ENCODE measurements around the gene TPT1.

Gene TPT1

DNA sequence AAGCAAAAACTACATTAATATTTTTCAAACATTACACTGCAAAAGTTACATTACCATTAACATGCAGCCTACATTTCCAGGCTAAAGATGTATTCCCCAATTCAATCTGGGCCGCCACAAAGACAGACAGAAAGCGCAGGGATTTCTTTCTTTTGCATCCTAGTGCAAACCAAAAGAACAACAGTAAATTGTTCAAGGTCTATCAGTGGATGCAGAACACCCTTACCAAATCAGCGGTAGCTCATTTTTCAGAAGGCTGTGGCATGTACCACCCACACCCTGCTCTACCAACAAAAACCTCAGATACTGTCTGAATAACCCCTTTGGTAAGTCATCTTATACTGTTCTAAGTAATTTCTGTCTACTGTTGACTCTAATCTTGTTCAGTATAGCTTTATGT is 3.6 kb downstream of the TPT1 start:
- TF ChIP-seq, protein P1, sequence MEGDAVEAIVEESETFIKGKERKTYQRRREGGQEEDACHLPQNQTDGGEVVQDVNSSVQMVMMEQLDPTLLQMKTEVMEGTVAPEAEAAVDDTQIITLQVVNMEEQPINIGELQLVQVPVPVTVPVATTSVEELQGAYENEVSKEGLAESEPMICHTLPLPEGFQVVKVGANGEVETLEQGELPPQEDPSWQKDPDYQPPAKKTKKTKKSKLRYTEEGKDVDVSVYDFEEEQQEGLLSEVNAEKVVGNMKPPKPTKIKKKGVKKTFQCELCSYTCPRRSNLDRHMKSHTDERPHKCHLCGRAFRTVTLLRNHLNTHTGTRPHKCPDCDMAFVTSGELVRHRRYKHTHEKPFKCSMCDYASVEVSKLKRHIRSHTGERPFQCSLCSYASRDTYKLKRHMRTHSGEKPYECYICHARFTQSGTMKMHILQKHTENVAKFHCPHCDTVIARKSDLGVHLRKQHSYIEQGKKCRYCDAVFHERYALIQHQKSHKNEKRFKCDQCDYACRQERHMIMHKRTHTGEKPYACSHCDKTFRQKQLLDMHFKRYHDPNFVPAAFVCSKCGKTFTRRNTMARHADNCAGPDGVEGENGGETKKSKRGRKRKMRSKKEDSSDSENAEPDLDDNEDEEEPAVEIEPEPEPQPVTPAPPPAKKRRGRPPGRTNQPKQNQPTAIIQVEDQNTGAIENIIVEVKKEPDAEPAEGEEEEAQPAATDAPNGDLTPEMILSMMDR (IDR thresholded peaks at IDR 0.05) = no peak

DNA sequence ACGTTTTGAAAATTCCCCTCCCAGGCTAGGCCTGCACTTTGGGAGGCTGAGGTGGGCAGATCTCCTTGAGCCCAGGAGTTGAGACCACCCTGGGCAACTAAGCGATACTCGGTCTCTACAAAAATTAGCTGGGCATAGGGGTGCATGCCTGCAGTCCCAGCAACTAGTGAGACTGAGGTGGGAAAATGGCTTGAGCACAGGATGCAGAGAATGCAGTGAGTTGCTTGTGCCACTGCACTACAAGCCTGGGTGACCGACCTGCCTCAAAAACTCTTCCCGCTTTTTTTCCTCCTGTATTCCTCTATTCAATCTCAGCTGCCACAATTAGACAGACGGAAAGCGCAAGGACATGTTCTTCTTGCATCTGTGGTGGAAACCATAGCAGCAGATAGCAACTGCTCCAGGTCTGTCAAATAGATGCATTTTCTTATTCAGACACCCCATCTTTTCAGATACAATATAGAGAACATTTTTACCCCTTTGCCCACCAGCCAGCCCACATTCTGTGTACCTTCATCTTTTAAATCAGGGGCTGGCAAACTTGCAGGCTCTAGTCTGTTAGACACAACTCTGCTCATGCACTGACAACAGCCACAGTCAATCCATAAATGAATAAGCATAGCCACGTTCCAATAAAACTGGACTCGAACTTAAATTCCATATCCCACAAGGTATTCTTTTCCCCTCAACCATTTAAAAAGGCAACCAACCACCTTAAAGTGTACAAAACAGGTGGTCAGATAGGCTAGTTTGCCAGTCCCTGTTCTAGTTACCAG is 4.8 kb downstream of the TPT1 start:
- TF ChIP-seq, protein P1 (IDR thresholded peaks at IDR 0.05) = no peak

DNA sequence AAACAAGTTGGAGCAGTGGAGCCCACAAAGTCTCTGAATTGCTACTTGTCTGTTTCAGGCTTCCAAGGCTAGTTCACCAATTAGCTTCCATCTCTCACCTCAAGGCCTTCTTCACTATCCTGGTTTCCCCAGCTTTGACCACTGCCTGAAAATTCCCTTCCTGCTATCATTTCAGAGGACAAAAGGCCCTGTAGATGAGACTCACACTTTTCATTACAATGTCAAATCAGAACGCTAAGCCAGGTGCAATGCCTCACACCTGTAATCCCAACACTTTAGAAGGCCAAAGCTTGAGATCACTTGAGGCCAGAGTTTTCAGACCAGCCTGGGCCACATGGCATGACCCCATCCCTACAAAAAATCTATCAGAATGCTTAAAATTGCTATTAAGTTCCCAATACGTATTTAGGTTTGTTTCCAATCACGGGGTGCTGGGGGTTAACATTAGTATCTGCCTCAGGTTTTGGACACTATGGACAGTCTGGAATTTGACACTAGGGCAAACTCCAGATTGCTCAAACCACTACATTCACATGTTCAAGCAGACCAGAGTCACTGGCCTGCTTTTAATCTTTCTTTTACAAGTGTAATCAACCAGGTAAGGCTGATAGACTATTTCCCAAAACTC is 5.5 kb downstream of the TPT1 start:
- TF ChIP-seq, protein P1 (IDR thresholded peaks at IDR 0.05) = no peak

DNA sequence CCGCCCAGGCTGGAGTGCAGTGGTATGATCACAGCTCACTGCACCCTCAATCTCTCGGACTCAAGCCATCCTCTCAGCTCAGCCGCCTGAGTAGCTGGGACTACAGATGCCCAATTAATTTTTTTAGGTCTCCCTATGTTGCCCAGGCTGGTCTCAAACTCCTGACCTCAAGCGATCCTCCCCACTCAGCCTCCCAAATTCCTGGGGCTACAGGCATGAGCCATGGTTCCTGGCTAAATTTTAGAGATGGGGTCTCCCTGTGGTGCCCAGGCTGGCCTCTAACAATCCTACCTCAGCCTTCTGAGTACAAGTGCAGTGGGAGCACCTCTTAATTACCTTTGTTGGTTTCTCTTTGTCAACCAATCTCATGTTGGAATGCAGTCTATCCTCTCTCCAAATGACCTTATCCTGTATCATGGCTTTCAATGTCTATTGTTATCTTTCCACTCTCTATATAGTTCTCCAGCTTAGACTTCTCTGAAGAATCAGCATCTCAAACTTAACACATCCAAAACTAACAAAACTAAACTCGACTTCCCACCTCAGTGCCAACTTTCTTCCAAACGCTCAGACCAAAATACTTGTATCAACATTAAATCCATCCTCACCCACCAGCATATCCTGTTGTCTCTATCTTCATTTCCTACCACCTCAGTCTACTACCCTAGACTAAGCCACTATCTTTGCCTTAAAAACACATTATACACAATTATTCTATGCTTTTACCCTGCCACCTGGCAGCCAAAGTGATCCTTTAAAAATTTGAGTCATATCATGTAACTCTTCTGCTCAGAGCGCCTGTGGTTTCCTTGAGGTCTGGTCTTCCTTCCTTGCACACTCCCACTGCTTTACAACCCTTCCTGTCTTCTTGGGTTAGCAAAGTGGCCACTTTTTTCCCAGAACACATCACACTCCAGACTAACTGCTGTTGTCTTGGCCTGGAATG is 6.7 kb downstream of the TPT1 start:
- TF ChIP-seq, protein P1 (IDR thresholded peaks at IDR 0.05) = no peak

DNA sequence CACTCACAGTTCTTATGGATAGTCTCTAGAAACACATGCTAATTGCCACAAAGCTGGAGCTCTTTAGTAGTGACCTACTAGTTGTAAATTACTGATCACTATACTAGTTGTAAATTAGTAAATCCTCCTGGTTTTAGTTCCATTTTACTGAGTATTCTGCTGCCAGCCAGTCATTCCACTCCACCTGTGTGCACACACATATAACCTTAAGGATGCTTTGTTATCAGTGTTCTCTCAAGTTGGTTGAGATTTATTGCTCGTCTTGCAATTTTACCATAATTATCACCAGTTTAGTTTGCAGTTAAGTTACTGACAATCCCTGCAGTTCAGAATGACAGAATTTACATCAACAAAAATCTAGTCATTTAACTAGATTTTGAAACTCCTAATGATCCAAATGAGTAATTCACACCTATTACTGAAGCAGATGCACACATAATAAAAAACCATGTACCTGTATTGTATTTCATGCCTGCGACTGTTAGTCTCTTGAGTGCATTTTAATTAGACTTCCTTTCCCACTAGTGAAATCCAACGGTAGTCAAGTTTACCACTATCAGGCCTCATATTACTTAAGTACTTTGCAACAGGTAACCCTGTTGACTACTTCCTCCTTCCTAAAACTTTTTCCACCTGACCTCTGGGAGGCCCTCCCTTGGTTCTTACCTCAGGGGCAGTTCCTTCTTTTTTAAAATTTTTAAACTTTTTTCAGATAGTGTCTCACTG is 7.6 kb downstream of the TPT1 start:
- TF ChIP-seq, protein P1 (IDR thresholded peaks at IDR 0.05) = no peak

DNA sequence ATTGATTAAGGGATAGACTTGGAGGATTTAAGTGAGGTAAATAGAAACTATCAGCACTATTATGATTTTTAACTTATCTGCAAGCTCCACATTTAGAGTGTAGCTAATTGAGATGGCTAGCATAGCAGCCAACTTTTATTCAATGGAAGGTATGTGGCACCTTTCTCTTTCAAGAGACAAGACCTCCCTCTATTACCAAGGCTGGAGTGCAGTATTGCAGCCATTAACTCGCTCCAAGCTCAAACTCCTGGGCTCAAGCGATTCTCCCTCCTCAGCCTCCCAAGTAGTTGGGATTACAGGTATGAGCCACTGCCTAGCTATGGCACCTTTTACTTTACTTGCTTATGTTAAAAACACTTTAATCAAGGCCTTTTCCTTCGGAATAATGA is 8.2 kb downstream of the TPT1 start:
- TF ChIP-seq, protein P1 (IDR thresholded peaks at IDR 0.05) = no peak

Measured in LNCAP (cell line).